Medulla oblongata (tissue), 1 donor: Measurements from ENCODE around the gene USP3.

Experiments used
- DNase-seq: peaks from one replicate; pipeline ENCODE4 v3.0.0-alpha.2; 2015; ENCODE audit errors: extremely low spot score

USP3 gene

GRCh38 chr15:63593705-63594671, 89.6 kb downstream of the USP3 start:
- no peak for DNase-seq

- peak; percentile 27 for DNase-seq
Observed at GRCh38 chr15:63595065-63595464, 90.7 kb downstream of the USP3 start.

- no peak for DNase-seq
Observed at GRCh38 chr15:63595688-63596087, 91.3 kb downstream of the USP3 start.

- DNase-seq, result no peak
Observed at GRCh38 chr15:63596676-63597037, 92.3 kb downstream of the USP3 start.

- DNase-seq, result peak; percentile 52
Observed at GRCh38 chr15:63597038-63597790, 92.8 kb downstream of the USP3 start, which contains the start of gene FBXL22. Gene FBXL22, plus strand, starts transcription at chr15:63597387. Its CDS starts 6 bp downstream, at chr15:63597393.

GRCh38 chr15:63597821-63598220, 93.4 kb downstream of the USP3 start:
- DNase-seq, result no peak

- peak; percentile 66 for DNase-seq
Observed at GRCh38 chr15:63598473-63599400, 94.3 kb downstream of the USP3 start.

- peak; percentile 87 for DNase-seq
Observed at GRCh38 chr15:63599401-63600000, 95.1 kb downstream of the USP3 start.

- peak; percentile 54 for DNase-seq
Observed at GRCh38 chr15:63600001-63600615, 95.7 kb downstream of the USP3 start.

- peak; percentile 86 for DNase-seq
Observed at GRCh38 chr15:63600616-63601025, 96.2 kb downstream of the USP3 start.

GRCh38 chr15:63601026-63601703, 96.8 kb downstream of the USP3 start:
- DNase-seq, result no peak

- DNase-seq, result no peak
Observed at GRCh38 chr15:63601704-63602185, 97.4 kb downstream of the USP3 start.

GRCh38 chr15:63602595-63602994, 98.2 kb downstream of the USP3 start:
- no peak for DNase-seq

GRCh38 chr15:63603516-63603915, 99.1 kb downstream of the USP3 start:
- DNase-seq, result peak; percentile 54

- no peak for DNase-seq
Observed at GRCh38 chr15:63604281-63604680, 99.9 kb downstream of the USP3 start.

GRCh38 chr15:63605036-63605435, 100.6 kb downstream of the USP3 start:
- DNase-seq, result no peak

- no peak for DNase-seq
Observed at GRCh38 chr15:63605816-63606215, 101.4 kb downstream of the USP3 start.

GRCh38 chr15:63606308-63606707, 101.9 kb downstream of the USP3 start:
- DNase-seq, result no peak

GRCh38 chr15:63608989-63609388, 104.6 kb downstream of the USP3 start:
- DNase-seq, result no peak

- no peak for DNase-seq
Observed at GRCh38 chr15:63609448-63609847, 105.1 kb downstream of the USP3 start.
